GM12864 (cell line): ENCODE results near the gene CATSPERD.

Experiments used
- DNase-seq: peaks from one replicate; pipeline ENCODE4 v3.0.0-alpha.2; 2011; ENCODE audit warnings: low read depth
- H3K4me3 ChIP-seq: 2 replicates; pipeline ENCODE4 v1.5.1; 2011; ENCODE audit warnings: mild to moderate bottlenecking, low read depth, low read length, control low read depth
- CTCF ChIP-seq: IDR thresholded peaks from 2 replicates; pipeline ENCODE4 v1.5.1; 2011; ENCODE audit warnings: low read depth, mild to moderate bottlenecking, moderate library complexity, low read length, control low read depth, inconsistent platforms; ENCODE audit errors: missing control alignments

The CATSPERD gene

GRCh38 chr19:5789886-5790558 lies 69.6 kb downstream of the CATSPERD start:
- peak overlapping the region; percentile 85 for H3K4me3 ChIP-seq
- TF ChIP-seq CTCF: no peak
- no peak for DNase-seq

GRCh38 chr19:5790559-5791520 lies 70.4 kb downstream of the CATSPERD start, which contains the start of gene DUS3L:
Gene DUS3L (minus strand): TSS chr19:5791163. CDS start chr19:5791141, 22 bp downstream.
- H3K4me3 ChIP-seq: peak within 1 kb of the TSS; percentile 85
- no peak for TF ChIP-seq CTCF
- DNase-seq: peak; percentile 98

GRCh38 chr19:5792224-5792623 lies 71.8 kb downstream of the CATSPERD start:
- H3K4me3 ChIP-seq: no peak overlapping the region
- no peak for DNase-seq
- TF ChIP-seq CTCF: no peak

GRCh38 chr19:5793188-5793587 lies 72.8 kb downstream of the CATSPERD start:
- DNase-seq: no peak
- no peak overlapping the region for H3K4me3 ChIP-seq
- TF ChIP-seq CTCF: no peak

- H3K4me3 ChIP-seq: no peak overlapping the region
- DNase-seq: no peak
- no peak for TF ChIP-seq CTCF
These were observed 75.0 kb downstream of the CATSPERD start for GRCh38 chr19:5795382-5795919.

GRCh38 chr19:5798244-5798643 lies 77.8 kb downstream of the CATSPERD start:
- TF ChIP-seq CTCF: no peak
- no peak overlapping the region for H3K4me3 ChIP-seq
- DNase-seq: no peak
